ENCODE data around the gene XRCC3.

DNA sequence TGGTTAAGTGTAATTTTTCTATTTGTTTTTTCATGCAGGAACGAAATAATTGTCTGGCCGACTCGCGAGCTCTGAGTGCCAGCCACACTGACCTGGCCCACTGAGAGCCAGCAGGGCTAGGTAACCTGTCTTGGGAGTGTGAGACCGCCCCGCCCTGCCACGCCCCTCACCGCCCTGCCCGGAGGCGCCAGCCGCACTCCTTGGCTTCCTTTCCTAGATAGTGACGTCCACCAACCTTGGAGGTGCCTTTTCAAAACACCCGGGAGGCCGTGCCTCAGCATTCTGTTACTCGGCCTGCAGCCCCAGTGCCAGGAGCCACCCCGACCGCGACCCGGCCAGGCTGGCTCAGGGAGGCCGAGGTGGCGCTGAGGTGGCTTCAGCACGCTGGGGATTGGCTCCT is 21.7 kb downstream of the XRCC3 start:
- TF ChIP-seq, protein P1, sequence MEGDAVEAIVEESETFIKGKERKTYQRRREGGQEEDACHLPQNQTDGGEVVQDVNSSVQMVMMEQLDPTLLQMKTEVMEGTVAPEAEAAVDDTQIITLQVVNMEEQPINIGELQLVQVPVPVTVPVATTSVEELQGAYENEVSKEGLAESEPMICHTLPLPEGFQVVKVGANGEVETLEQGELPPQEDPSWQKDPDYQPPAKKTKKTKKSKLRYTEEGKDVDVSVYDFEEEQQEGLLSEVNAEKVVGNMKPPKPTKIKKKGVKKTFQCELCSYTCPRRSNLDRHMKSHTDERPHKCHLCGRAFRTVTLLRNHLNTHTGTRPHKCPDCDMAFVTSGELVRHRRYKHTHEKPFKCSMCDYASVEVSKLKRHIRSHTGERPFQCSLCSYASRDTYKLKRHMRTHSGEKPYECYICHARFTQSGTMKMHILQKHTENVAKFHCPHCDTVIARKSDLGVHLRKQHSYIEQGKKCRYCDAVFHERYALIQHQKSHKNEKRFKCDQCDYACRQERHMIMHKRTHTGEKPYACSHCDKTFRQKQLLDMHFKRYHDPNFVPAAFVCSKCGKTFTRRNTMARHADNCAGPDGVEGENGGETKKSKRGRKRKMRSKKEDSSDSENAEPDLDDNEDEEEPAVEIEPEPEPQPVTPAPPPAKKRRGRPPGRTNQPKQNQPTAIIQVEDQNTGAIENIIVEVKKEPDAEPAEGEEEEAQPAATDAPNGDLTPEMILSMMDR (IDR thresholded peaks at IDR 0.05; ENCODE audit: low read length), result no peak
- no peak for TF ChIP-seq EZH2 (IDR thresholded peaks at IDR 0.05; ENCODE audit: borderline replicate concordance, low read length)
